ENCODE measurements around the gene FAM25G.

The FAM25G gene

DNA sequence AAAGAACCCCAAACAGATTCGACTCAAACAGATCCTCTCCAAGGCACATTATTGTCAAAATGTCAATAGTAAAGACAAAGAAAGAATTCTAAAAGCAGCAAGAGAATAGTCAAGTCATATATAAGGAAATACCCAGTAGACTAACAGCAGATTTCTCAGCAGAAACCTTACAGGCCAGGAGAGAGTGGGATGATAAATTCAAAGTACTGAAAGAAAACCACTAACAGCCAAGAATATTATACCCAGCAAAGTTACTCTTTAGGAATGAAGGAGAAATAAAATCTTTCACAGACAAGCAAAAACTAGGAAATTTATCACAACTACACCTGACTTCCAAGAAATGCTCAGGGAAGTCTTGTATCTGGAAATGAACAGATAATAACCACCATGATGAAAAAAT, 45.8 kb downstream of the FAM25G start:
- no peak for DNase-seq

DNA sequence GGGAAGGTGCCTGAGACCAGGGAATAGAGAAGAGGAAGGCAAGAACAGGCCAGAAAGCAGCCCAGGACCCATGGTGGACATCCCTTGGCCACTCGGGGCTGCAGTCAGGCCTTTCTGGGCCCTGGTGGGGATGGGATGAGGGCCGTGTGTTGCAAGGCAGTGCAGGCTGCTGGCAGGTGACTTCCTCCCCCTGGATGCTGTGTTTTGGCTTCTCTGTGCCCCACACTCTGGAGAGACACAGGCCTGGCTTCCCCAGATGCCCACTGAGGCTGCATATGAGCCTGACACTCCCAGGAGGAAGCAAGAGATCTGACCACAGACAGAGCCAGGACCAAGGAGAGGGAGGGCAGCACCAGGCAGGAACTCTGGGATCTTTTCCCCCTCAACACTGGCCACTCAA, 47.5 kb downstream of the FAM25G start:
- no peak for DNase-seq

DNA sequence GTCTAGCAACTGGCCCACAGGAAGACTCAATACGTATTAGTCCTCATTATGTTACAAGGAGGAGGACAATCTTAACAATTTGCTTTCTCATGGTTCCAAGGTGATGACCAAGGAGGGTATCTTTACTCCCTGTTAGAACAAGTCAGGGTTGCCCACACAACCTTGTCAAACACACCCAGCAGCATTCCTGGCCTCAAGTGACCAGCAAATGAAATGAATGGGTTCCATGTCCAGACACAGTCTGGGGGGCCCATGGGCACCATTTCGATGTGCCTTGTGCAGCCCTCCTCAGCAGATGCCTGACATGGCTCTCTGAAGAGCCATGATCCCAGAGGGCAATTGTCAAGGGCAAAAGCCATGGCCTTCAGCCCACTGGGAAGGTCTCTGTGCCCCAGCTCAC, 48.4 kb downstream of the FAM25G start:
- DNase-seq: no peak

DNA sequence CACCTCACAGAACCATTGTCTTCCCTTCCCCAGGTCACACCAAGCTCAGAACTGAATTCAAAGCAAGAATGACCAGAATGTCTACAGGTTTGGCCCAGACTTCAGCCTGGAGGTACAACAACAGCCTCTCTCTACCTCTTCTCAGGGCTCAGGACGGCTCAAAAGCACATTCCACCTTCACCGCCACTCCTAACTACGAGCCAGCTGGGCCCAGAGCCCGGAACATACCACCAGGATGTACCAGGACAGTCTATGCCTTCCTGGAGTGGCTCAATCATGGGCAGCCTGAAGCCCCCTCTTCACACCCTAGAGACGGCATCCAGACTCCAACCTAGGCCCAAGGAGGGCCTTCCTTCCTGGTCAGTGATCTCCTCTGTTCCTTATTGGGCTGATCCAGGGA, 49.1 kb downstream of the FAM25G start:
- no peak for DNase-seq

DNA sequence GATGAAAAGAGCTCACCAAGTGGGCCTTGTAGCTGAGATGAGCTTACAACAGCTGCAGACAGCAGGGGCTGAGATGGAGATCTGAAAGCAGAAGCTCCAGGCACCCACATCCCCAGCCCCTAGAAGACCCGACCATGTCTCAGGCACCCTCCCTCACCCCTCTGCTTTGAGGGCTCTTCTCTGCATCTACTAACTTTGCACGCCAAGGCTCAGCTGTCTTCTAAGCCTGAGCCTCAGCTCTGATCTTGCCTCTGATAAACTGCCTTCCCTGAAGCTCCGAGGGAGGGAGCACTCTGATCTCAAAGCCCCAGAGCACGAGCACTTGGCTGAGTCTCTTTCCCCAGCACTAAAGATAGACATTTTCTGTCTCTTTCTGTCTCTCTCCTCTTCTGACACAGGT, 49.6 kb downstream of the FAM25G start:
- no peak for DNase-seq

DNA sequence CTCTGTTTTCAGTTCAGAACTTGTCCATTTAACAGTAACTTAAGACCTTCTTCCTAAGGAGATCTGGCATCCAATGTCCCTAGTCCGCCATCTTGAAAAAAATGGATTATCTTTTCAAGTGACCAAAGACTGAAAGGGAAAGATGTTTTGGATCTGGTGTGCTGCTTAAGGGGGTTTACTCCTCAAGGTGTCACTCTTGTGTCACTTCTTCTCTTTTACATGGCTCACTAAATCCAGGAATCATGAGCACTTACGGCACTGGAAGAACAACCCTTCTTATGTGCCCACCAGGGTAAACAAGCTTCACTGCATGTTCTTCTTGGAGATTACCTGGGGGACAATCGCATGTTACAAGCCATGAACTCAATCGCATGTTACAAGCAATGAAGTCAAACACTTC, 51.3 kb downstream of the FAM25G start:
- no peak for DNase-seq

DNA sequence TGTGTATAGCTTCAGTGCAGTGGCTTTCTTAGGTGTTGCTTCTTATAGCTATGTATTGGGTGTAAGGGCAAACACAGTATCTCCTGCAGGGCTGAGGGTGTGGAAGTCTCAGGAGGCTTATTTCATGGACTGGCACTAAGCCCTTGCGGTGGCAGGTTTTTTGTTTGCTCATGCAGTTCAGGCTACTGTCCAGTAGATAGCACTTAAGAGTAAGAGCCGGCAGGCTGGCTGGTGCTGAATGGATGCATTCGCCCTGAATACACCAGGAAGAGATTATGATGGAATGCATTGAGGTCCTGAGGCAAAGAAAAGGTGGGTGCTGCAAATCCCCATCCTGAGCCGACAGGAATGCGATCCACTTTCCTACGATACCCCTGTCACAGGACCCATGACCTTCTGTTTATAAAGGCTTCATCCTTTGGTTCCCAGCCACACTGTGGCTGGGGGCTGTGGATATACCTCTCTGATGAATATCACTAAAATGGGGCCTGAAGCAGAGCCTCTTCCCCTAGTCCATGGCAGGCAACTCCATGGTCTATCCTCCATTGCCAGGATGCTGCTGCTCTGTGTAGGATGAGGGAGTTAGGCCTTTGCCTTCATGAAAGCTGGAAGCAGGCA, 52.5 kb downstream of the FAM25G start:
- DNase-seq: peak; percentile 56
